Endothelial cell (in vitro differentiated cells): ENCODE results near the gene TECPR1. TPM values are rescaled to one million over a fixed set of nuclear protein-coding genes. Genes with fewer than 3 reads are reported as not detected.

Source experiments
- DNase-seq: peaks from one replicate; pipeline ENCODE4 v3.0.0; 2021; ENCODE audit warnings: low spot score
- H3K27ac Mint-ChIP-seq: one replicate; pipeline ENCODE4 v1.8.0; 2021; ENCODE audit warnings: mixed read lengths, inconsistent platforms; ENCODE audit not compliant: unreplicated experiment
- H3K27me3 Mint-ChIP-seq: one replicate; pipeline ENCODE4 v1.8.0; 2021; ENCODE audit warnings: mild to moderate bottlenecking, moderate library complexity, mixed read lengths, inconsistent platforms; ENCODE audit not compliant: unreplicated experiment
- H3K36me3 Mint-ChIP-seq: one replicate; pipeline ENCODE4 v1.8.0; 2021; ENCODE audit warnings: mild to moderate bottlenecking, low read depth, mixed read lengths, inconsistent platforms; ENCODE audit not compliant: unreplicated experiment
- H3K4me1 Mint-ChIP-seq: one replicate; pipeline ENCODE4 v1.8.0; 2021; ENCODE audit warnings: mild to moderate bottlenecking, mixed read lengths, inconsistent platforms; ENCODE audit not compliant: unreplicated experiment
- H3K4me3 Mint-ChIP-seq: one replicate; pipeline ENCODE4 v1.8.0; 2021; ENCODE audit warnings: mild to moderate bottlenecking, mixed read lengths, inconsistent platforms; ENCODE audit not compliant: unreplicated experiment
- H3K9me3 Mint-ChIP-seq: one replicate; pipeline ENCODE4 v1.8.0; 2021; ENCODE audit warnings: mixed read lengths, inconsistent platforms; ENCODE audit not compliant: unreplicated experiment
- CTCF ChIP-seq: fragments of 200-600 bp; sonication (generic); IDR thresholded peaks from one replicate; pipeline ENCODE4 v1.5.0; 2021; ENCODE audit warnings: antibody characterized with exemption; ENCODE audit not compliant: unreplicated experiment
- total RNA-seq: library from RNA; stranded (reverse); fragmentation: NEBNext Ultra II Directional; extraction: Animal tissue kit (Norgen Biotek cat#: 25700); gene quantifications from one replicate; pipeline ENCODE4 v1.2.1, GENCODE V29; 2021; ENCODE audit not compliant: unreplicated experiment

TECPR1 gene
- total RNA-seq, 1 donor from 2014 or later = 129 TPM

GRCh38 chr7:98204670-98205069, 47.4 kb downstream of the TECPR1 start:
- DNase-seq = no peak
- H3K36me3 Mint-ChIP-seq = peaks cover 16% of the 10 kb centered on the region
- no peaks in the 10 kb centered on the region for H3K9me3 Mint-ChIP-seq
- H3K4me1 Mint-ChIP-seq = no peaks in the 10 kb centered on the region
- H3K4me3 Mint-ChIP-seq = no peak overlapping the region
- TF ChIP-seq CTCF = no peak
- H3K27me3 Mint-ChIP-seq = peaks cover 8% of the 10 kb centered on the region
- no peak overlapping the region for H3K27ac Mint-ChIP-seq

GRCh38 chr7:98203964-98204605, 47.9 kb downstream of the TECPR1 start:
- H3K4me3 Mint-ChIP-seq = no peak overlapping the region

GRCh38 chr7:98203261-98203963, 48.6 kb downstream of the TECPR1 start:
- H3K27me3 Mint-ChIP-seq = peaks cover 5% of the 10 kb centered on the region
- no peaks in the 10 kb centered on the region for H3K9me3 Mint-ChIP-seq
- no peak overlapping the region for H3K27ac Mint-ChIP-seq
- peaks cover 16% of the 10 kb centered on the region for H3K36me3 Mint-ChIP-seq
- no peak for TF ChIP-seq CTCF
- H3K4me3 Mint-ChIP-seq = no peak overlapping the region
- no peaks in the 10 kb centered on the region for H3K4me1 Mint-ChIP-seq
- DNase-seq = no peak

More at GRCh38 chr7:98203964-98204605, 47.9 kb downstream of the TECPR1 start:
- no peak for DNase-seq
- peaks cover 5% of the 10 kb centered on the region for H3K27me3 Mint-ChIP-seq
- no peak overlapping the region for H3K27ac Mint-ChIP-seq
- no peaks in the 10 kb centered on the region for H3K4me1 Mint-ChIP-seq
- TF ChIP-seq CTCF = no peak
- H3K36me3 Mint-ChIP-seq = peaks cover 16% of the 10 kb centered on the region
- no peaks in the 10 kb centered on the region for H3K9me3 Mint-ChIP-seq

- no peaks in the 10 kb centered on the region for H3K4me1 Mint-ChIP-seq
- no peak for TF ChIP-seq CTCF
Observed at GRCh38 chr7:98202367-98203195, 49.5 kb downstream of the TECPR1 start.

More at GRCh38 chr7:98202367-98203195, 49.5 kb downstream of the TECPR1 start:
- Mint-ChIP-seq H3K36me3 (peaks cover 15% of the 10 kb centered on the region), H3K9me3 (no peaks in the 10 kb centered on the region), H3K4me3 (no peak overlapping the region), H3K27me3 (peaks cover 7% of the 10 kb centered on the region), H3K27ac (no peak overlapping the region)
- DNase-seq = no peak
